Activated B cell treated with CpG ODN at 0.5 μM for 24 hours (primary cell): ENCODE results near the gene TCF3. TPM values are rescaled to one million over a fixed set of nuclear protein-coding genes. Genes with fewer than 3 reads are reported as not detected.

ENCODE experiments used
- ATAC-seq: fragments of 200-7000 bp; cut with Tn5 transposase; one replicate; pipeline ENCODE4 v1.10.0; 2021; ENCODE audit warnings: low read depth, mild to moderate bottlenecking, moderate library complexity
- CTCF ChIA-PET: fragments of 350-600 bp; sonication (Branson Sonifier 250); formaldehyde crosslinking; loops from one replicate; lab custom pipeline; 2021; ENCODE audit warnings: antibody characterized with exemption; lab: Charles Lee
- POLR2A ChIA-PET: fragments of 350-600 bp; sonication (Branson Sonifier 250); formaldehyde crosslinking; loops from one replicate; lab custom pipeline; 2021; ENCODE audit warnings: antibody characterized with exemption; lab: Charles Lee
- DNase-seq: peaks from one replicate; pipeline ENCODE4 v3.0.0; 2022
- H3K27ac Mint-ChIP-seq: one replicate; pipeline ENCODE4 v1.8.0; 2020; ENCODE audit warnings: mixed read lengths
- H3K27me3 Mint-ChIP-seq: one replicate; pipeline ENCODE4 v1.8.0; 2021; ENCODE audit warnings: mixed read lengths
- H3K36me3 Mint-ChIP-seq: one replicate; pipeline ENCODE4 v1.8.0; 2021; ENCODE audit warnings: low read depth, mixed read lengths
- H3K4me1 Mint-ChIP-seq: one replicate; pipeline ENCODE4 v1.8.0; 2021; ENCODE audit warnings: mixed read lengths
- H3K4me3 Mint-ChIP-seq: one replicate; pipeline ENCODE4 v1.8.0; 2020; ENCODE audit warnings: mild to moderate bottlenecking, mixed read lengths
- H3K9me3 Mint-ChIP-seq: one replicate; pipeline ENCODE4 v1.8.0; 2020; ENCODE audit warnings: mixed read lengths
- CTCF ChIP-seq: fragments of 200-600 bp; IDR thresholded peaks from one replicate; pipeline ENCODE4 v1.8.0; 2022; ENCODE audit warnings: antibody characterized with exemption, mild to moderate bottlenecking
- intact Hi-C: fragments of 100-400 bp; cut with micrococcal nuclease; formaldehyde crosslinking; loops from one replicate; pipeline ENCODE4 v1.15.1; 2024
- total RNA-seq: library from RNA; stranded (reverse); gene quantifications from 2 replicates; pipeline ENCODE4 v1.2.3, GENCODE V29; 2022

The TCF3 gene
- total RNA-seq: 139 and 143 TPM in 2 replicates

- peak; percentile 82 for ATAC-seq
- no peaks in the 10 kb centered on the region for H3K9me3 Mint-ChIP-seq
- ChIA-PET CTCF (interaction anchor here (1.4 to 3.1 kb wide), 3 partner anchors 17 to 106 kb away, joined by 4 to 29 read pairs (median 10); no protein-coding TSS in a partner anchor), POLR2A (interaction anchor here (0.5 to 6.9 kb wide), 14 partner anchors 9 to 625 kb away, joined by 3 to 121 read pairs (median 9); partner anchors contain the start of genes MBD3 and UQCR11)
- peak within 1 kb of the TSS; percentile 91 for H3K4me3 Mint-ChIP-seq
- intact Hi-C loops: loop anchor here (1.0 to 5.0 kb wide), 4 partner anchors 9 to 855 kb away; partner anchors contain the start of genes GADD45B, PTBP1 and UQCR11
- no peak for TF ChIP-seq CTCF
- peak within 1 kb of the TSS; percentile 95 for H3K27ac Mint-ChIP-seq
- H3K36me3 Mint-ChIP-seq: peaks cover 7% of the 10 kb centered on the region
- peaks cover 68% of the 10 kb centered on the region for H3K4me1 Mint-ChIP-seq
- no peaks in the 10 kb centered on the region for H3K27me3 Mint-ChIP-seq
- DNase-seq: peak; percentile 99
These were observed at the start of gene TCF3 for GRCh38 chr19:1652471-1653299. TSS of gene TCF3 (minus strand) at chr19:1652615. CDS start at chr19:1650248, 2,367 bp downstream.

- POLR2A ChIA-PET: no interaction called here
- DNase-seq: no peak
- CTCF ChIA-PET: no interaction called here
- no peak overlapping the region for H3K4me3 Mint-ChIP-seq
- H3K4me1 Mint-ChIP-seq: peaks cover 6% of the 10 kb centered on the region
- no peaks in the 10 kb centered on the region for H3K36me3 Mint-ChIP-seq
- H3K9me3 Mint-ChIP-seq: peaks cover 4% of the 10 kb centered on the region
- no peak for ATAC-seq
- intact Hi-C loops: no loop called here
- TF ChIP-seq CTCF: no peak
- H3K27ac Mint-ChIP-seq: no peak overlapping the region
- H3K27me3 Mint-ChIP-seq: peaks cover 31% of the 10 kb centered on the region
These were observed 48.6 kb upstream of the TCF3 start for GRCh38 chr19:1700733-1701663.

- ChIA-PET POLR2A (no interaction called here), CTCF (no interaction called here)
- Mint-ChIP-seq H3K27me3 (peaks cover 26% of the 10 kb centered on the region), H3K9me3 (peaks cover 8% of the 10 kb centered on the region), H3K27ac (no peak overlapping the region), H3K4me1 (peaks cover 6% of the 10 kb centered on the region), H3K4me3 (no peak overlapping the region), H3K36me3 (no peaks in the 10 kb centered on the region)
- intact Hi-C loops: no loop called here
- DNase-seq (no peak), ATAC-seq (no peak)
- TF ChIP-seq CTCF: no peak
These were observed 47.8 kb upstream of the TCF3 start for GRCh38 chr19:1699998-1700732.

- H3K27ac Mint-ChIP-seq: no peak overlapping the region
- no peak overlapping the region for H3K4me3 Mint-ChIP-seq
- intact Hi-C loops: no loop called here
- DNase-seq (no peak), ATAC-seq (no peak)
- peaks cover 22% of the 10 kb centered on the region for H3K27me3 Mint-ChIP-seq
- ChIA-PET POLR2A (no interaction called here), CTCF (no interaction called here)
- no peak for TF ChIP-seq CTCF
- peaks cover 9% of the 10 kb centered on the region for H3K9me3 Mint-ChIP-seq
- H3K4me1 Mint-ChIP-seq: peaks cover 6% of the 10 kb centered on the region
- H3K36me3 Mint-ChIP-seq: no peaks in the 10 kb centered on the region
These were observed 47.0 kb upstream of the TCF3 start for GRCh38 chr19:1699386-1699785.
